Activated naive CD4-positive, alpha-beta T cell treated with anti-CD3 and anti-CD28 coated beads, Interleukin-2, amount 10 ng/mL, durations not matched to agents 7 days and 5 days (primary cell): ENCODE data around the gene PTDSS2.
A peak's percentile ranks its signal among the peaks of the same experiment; 100 is the strongest.
"Not testable (repeated sequence)": the region's sequence is repeated elsewhere in the genome, so short reads cannot be mapped to it uniquely, and the experiment has no call there.

Experiments
- CTCF ChIA-PET: fragments of 350-600 bp; sonication (Branson Sonifier 250); formaldehyde crosslinking; loops from one replicate; lab custom pipeline; 2021; ENCODE audit warnings: antibody characterized with exemption; lab: Charles Lee
- DNase-seq: peaks from one replicate; pipeline ENCODE4 v3.0.0-alpha.2; 2020
- H3K27ac Mint-ChIP-seq: one replicate; pipeline ENCODE4 v1.8.0; 2021; ENCODE audit warnings: mild to moderate bottlenecking, moderate library complexity, mixed read lengths
- H3K27me3 Mint-ChIP-seq: one replicate; pipeline ENCODE4 v1.8.0; 2021; ENCODE audit warnings: mild to moderate bottlenecking, mixed read lengths
- H3K36me3 Mint-ChIP-seq: one replicate; pipeline ENCODE4 v1.8.0; 2021; ENCODE audit warnings: mixed read lengths
- H3K4me1 Mint-ChIP-seq: one replicate; pipeline ENCODE4 v1.8.0; 2021; ENCODE audit warnings: mixed read lengths
- H3K4me3 Mint-ChIP-seq: one replicate; pipeline ENCODE4 v1.8.0; 2021; ENCODE audit warnings: mild to moderate bottlenecking, moderate library complexity, mixed read lengths
- H3K9me3 Mint-ChIP-seq: one replicate; pipeline ENCODE4 v1.8.0; 2021; ENCODE audit warnings: mixed read lengths

The PTDSS2 gene

DNA sequence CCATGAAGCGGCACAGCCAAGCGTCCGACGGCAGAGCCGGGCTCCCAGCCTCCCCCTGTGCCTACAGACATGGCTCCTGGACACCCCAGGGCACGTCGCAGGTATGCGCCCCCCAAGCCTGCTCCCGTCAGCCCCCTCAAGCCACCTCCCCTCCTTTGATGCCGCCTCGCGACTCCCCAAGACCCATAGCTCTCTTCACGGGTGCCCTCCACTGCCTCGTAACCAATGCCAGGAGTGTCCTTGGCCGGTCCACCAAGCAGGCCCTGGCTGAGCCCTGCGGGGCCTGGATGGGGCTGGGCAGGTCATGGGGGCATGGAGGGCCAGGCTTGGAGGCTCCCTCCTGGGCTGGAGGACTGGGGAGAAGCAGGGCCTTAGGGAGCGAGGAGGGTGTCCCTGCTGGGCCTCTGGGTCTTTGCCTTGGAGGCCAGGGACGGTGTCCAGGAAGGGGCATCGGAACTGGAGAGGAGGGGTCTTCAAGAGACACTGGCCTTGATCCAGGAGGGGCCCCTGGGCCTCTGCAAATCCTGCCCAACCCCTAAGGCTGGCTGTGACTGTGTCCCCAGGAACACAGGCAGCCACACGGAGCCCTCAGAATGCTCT lies 17.5 kb upstream of the PTDSS2 start:
- CTCF ChIA-PET = no interaction called here
- H3K4me3 Mint-ChIP-seq = no peak overlapping the region

DNA sequence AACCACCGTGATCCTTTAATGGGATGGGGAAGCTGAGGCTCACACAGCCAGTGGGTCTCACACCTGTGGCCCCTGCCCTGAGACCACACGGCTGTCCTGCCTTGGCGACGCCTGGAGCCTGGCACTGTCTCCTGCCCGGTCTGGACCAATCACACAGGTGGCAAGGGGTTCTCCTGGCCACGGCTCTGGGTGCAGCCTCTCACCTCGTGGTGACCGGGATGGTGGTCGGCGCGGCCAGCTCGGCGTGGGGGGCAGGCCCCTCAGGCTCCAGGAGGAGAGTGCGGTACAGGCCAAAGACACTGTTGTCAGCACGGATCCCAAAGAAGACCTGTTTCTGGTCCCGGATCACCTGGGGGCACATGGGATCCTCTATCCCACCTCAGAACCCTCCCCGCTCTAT lies 17.0 kb upstream of the PTDSS2 start:
- H3K4me1 Mint-ChIP-seq = peaks cover 13% of the 10 kb centered on the region
- CTCF ChIA-PET = no interaction called here
- H3K27ac Mint-ChIP-seq = no peak overlapping the region
- H3K36me3 Mint-ChIP-seq = peaks cover 24% of the 10 kb centered on the region
- DNase-seq = no peak
- H3K9me3 Mint-ChIP-seq = no peaks in the 10 kb centered on the region
- H3K27me3 Mint-ChIP-seq = no peaks in the 10 kb centered on the region
- no peak overlapping the region for H3K4me3 Mint-ChIP-seq

More for the DNA sequence above, 17.5 kb upstream of the PTDSS2 start:
- no peak for DNase-seq
- Mint-ChIP-seq H3K4me1 (peaks cover 11% of the 10 kb centered on the region), H3K36me3 (peaks cover 25% of the 10 kb centered on the region), H3K9me3 (no peaks in the 10 kb centered on the region), H3K27ac (no peak overlapping the region), H3K27me3 (no peaks in the 10 kb centered on the region)

- Mint-ChIP-seq H3K27me3 (no peaks in the 10 kb centered on the region), H3K27ac (no peak overlapping the region), H3K9me3 (no peaks in the 10 kb centered on the region), H3K36me3 (peaks cover 22% of the 10 kb centered on the region), H3K4me1 (peaks cover 16% of the 10 kb centered on the region), H3K4me3 (no peak overlapping the region)
- CTCF ChIA-PET = no interaction called here
- DNase-seq = no peak
Measured at GRCh38 chr11:433641-434040, 16.4 kb upstream of the PTDSS2 start.

GRCh38 chr11:434496-434895 lies 15.6 kb upstream of the PTDSS2 start:
- peaks cover 21% of the 10 kb centered on the region for H3K4me1 Mint-ChIP-seq
- peaks cover 15% of the 10 kb centered on the region for H3K36me3 Mint-ChIP-seq
- H3K27me3 Mint-ChIP-seq = no peaks in the 10 kb centered on the region
- no peak for DNase-seq
- H3K9me3 Mint-ChIP-seq = no peaks in the 10 kb centered on the region
- CTCF ChIA-PET = no interaction called here
- H3K27ac Mint-ChIP-seq = no peak overlapping the region
- H3K4me3 Mint-ChIP-seq = no peak overlapping the region

DNA sequence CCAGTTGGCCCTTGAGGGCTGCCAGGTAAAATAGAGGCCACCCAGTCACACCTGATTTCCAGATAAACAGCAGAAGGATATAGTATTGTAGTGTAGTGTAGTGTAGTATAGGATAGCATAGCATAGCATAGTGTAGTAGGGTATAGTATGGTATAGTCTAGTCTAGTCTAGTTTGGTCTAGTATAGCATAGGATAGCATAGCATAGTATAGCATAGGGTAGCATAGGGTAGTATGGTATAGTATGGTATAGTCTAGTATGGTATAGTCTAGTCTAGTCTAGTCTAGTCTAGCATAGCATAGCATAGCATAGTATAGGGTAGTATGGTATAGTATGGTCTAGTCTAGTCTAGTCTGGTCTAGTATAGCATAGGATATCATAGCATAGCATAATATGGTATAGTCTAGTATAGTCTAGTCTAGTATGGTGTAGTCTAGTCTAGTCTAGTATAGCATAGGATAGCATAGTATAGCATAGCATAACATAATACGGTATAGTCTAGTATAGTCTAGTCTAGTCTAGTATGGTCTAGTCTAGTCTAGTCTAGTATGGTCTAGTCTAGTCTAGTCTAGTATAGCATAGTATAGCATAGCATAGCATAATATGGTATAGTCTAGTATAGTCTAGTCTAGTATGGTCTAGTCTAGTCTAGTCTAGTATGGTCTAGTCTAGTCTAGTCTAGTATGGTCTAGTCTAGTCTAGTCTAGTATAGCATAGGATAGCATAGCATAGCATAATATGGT lies 14.9 kb upstream of the PTDSS2 start:
- DNase-seq, H3K27me3 Mint-ChIP-seq, H3K27ac Mint-ChIP-seq, CTCF ChIA-PET, H3K9me3 Mint-ChIP-seq, H3K4me3 Mint-ChIP-seq: not testable (repeated sequence)
- Mint-ChIP-seq H3K36me3 (peaks cover 14% of the 10 kb centered on the region), H3K4me1 (peaks cover 28% of the 10 kb centered on the region)

GRCh38 chr11:437228-437870 lies 12.7 kb upstream of the PTDSS2 start:
- H3K36me3 Mint-ChIP-seq = peaks cover 9% of the 10 kb centered on the region
- H3K9me3 Mint-ChIP-seq = no peaks in the 10 kb centered on the region
- CTCF ChIA-PET = no interaction called here
- DNase-seq = no peak
- H3K27me3 Mint-ChIP-seq = peaks cover 4% of the 10 kb centered on the region
- H3K27ac Mint-ChIP-seq = no peak overlapping the region
- peaks cover 42% of the 10 kb centered on the region for H3K4me1 Mint-ChIP-seq
- no peak overlapping the region for H3K4me3 Mint-ChIP-seq

DNA sequence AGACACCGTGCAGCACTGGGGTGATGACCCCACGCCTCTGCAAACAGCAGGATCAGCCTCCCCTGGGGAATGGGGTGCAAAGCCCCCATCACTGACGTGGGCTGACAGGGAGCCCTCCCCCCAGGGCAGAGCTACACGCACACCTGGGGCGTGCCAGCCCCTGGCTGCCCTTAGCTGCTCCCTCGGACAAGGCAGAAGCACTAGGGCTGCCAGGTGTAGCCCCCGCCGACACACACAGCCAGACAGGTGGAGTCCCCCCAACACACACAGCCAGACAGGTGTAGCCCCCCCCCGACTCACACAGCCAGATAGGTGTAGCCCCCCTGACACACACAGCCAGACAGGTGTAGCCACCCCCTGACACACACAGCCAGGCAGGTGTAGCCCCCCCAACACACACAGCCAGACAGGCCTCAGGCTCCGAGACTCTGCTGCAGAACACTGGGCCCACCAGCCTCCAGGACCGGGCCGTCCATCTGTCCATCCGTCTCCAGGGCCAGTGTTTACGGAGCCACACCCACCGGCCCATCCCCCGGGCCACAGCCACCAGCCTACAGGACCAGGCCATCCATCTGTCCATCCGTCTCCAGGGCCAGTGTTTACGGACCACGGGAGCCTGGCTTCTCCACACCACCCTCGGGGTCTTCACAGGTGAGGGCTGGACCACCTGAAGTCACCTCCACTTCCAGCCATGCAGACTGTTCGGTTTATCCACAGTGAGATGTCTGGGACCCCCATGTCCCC lies 11.8 kb upstream of the PTDSS2 start:
- CTCF ChIA-PET = no interaction called here

DNA sequence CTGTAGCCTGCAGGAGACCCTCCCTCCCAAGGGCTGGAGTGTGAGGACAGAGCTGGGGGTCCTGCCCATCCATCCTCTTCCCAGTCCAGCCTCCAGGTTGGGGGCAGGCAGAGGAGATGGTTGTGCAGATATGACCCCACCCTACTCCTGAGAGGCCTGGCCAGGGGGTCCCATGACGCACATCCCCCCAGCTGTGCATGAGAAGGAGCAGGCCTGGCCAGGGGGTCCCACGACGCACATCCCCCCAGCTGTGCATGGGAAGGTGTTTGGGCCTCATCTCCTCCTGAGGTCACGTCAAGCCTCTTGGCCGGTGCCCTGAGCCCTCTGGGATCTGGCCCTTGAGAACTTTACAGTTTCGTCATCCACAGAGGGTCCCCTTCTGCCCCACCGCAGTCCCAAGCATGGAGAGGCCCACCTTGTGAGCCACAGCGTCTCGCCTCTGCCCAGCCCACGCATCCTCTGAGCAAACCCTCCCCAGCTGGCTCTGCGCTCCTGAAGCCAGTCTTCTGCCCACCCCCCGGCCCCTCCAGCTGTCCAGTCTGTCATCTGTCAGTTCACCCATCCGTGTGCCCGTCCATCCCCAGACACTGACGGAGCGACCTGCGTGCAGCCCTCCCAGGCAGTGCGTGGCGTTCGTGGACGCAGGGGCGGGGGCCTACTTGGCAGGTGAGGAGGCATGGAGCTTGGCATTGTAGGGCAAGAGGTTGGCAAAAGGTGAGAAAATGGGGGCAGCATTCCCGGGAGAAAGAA lies 10.6 kb upstream of the PTDSS2 start:
- H3K36me3 Mint-ChIP-seq = peaks cover 5% of the 10 kb centered on the region
- DNase-seq = no peak
- peaks cover 20% of the 10 kb centered on the region for H3K27me3 Mint-ChIP-seq
- H3K9me3 Mint-ChIP-seq = no peaks in the 10 kb centered on the region
- CTCF ChIA-PET = interaction anchor here (1.6 to 1.7 kb wide), 2 partner anchors 9 to 11 kb away, joined by 6 to 11 read pairs; partner anchors contain the start of gene PTDSS2
- peak overlapping the region; percentile 53 for H3K4me3 Mint-ChIP-seq
- no peak overlapping the region for H3K27ac Mint-ChIP-seq
- H3K4me1 Mint-ChIP-seq = peaks cover 45% of the 10 kb centered on the region

More for the DNA sequence above, 11.8 kb upstream of the PTDSS2 start:
- Mint-ChIP-seq H3K9me3 (no peaks in the 10 kb centered on the region), H3K4me1 (peaks cover 42% of the 10 kb centered on the region), H3K27ac (no peak overlapping the region), H3K4me3 (no peak overlapping the region), H3K27me3 (peaks cover 8% of the 10 kb centered on the region), H3K36me3 (peaks cover 5% of the 10 kb centered on the region)
- no peak for DNase-seq

DNA sequence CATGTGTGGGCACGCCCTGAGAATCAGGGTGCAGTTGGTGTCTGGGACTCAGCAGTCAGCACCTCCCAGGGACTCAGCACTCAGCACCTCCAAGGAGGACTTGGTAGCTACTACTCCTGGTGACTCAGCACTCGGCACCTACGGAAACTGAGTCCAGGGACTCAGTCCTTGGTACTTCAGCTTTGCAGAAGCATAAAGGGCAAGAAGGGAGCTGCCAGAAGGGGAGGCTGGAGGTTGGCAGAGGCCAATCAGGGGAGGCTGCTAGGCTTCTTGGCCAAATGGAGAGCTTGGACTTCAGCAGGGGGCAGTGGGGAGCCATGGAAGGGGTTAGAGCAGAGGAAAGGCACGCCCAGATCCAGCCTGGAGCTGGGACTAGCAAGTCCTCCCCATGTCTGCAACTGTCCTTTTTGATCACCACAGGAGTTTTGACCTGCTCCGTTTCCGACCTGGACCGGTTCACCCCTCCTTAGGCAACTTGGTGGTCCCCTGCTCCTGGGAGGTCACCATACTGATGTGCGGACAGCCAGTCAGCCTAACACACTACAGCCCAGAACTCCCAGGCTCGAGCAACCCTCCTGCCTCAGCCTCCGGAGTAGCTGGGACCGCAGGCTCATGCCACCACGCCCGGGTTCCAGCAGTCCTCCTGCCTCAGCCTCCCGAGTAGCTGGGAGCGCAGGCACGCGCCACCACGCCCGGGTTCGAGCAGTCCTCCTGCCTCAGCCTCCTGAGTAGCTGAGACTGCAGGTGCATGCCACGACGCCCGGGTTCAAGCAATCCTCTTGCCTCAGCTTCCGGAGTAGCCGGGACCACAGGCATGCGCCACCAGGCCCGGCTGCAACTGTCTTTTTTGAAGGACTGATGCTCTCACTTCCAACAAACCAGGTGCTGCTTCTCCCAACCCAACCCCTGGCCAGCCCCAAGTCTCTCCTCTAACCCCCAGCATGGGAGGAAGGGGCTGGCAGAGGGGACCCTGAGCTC lies 9.7 kb upstream of the PTDSS2 start:
- Mint-ChIP-seq H3K4me3 (peak overlapping the region; percentile 74), H3K27ac (peak overlapping the region; percentile 42), H3K27me3 (peaks cover 24% of the 10 kb centered on the region), H3K9me3 (no peaks in the 10 kb centered on the region), H3K4me1 (peaks cover 45% of the 10 kb centered on the region), H3K36me3 (peaks cover 5% of the 10 kb centered on the region)
- CTCF ChIA-PET = interaction anchor here (1.1 to 1.7 kb wide), 3 partner anchors 8 to 78 kb away, joined by 6 to 11 read pairs (median 7); partner anchors contain the start of gene PTDSS2
- no peak for DNase-seq

DNA sequence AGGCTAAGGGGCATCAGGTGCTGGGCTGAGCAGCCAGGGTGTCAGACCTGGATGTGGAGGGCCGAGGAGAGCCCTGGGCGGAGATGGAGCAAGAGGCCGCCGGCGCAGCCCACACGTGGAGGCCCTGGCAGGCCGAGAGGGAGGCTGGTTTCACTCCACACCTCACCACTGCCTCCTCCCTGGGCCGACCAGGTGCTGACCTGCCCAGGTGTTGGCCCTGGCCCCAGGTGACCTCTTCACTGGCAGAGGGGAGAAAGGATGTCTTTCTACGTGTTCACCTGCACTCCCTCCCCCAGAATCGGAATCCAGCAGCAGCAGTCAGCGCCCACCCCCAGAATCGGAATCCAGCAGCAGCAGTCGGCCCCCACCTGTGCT lies 9.0 kb upstream of the PTDSS2 start:
- CTCF ChIA-PET = interaction anchor here (1.1 to 1.6 kb wide), 2 partner anchors 9 to 77 kb away, joined by 6 to 7 read pairs; partner anchors contain the start of gene PTDSS2
- peaks cover 45% of the 10 kb centered on the region for H3K4me1 Mint-ChIP-seq
- DNase-seq = no peak
- peaks cover 30% of the 10 kb centered on the region for H3K27me3 Mint-ChIP-seq
- no peak overlapping the region for H3K27ac Mint-ChIP-seq
- peaks cover 5% of the 10 kb centered on the region for H3K36me3 Mint-ChIP-seq
- peak overlapping the region; percentile 74 for H3K4me3 Mint-ChIP-seq
- no peaks in the 10 kb centered on the region for H3K9me3 Mint-ChIP-seq

GRCh38 chr11:441418-442274 lies 8.4 kb upstream of the PTDSS2 start, which contains the start of gene ANO9:
Gene ANO9, minus strand, starts transcription at chr11:442011. Its CDS starts 85 bp downstream, at chr11:441926.
- H3K27me3 Mint-ChIP-seq = peaks cover 33% of the 10 kb centered on the region
- CTCF ChIA-PET = interaction anchor here (1.0 kb wide), 1 partner anchor 25 kb away, joined by 5 read pairs; no protein-coding TSS in a partner anchor
- H3K9me3 Mint-ChIP-seq = no peaks in the 10 kb centered on the region
- peak; percentile 85 for DNase-seq
- peak within 1 kb of the TSS; percentile 74 for H3K4me3 Mint-ChIP-seq
- H3K4me1 Mint-ChIP-seq = peaks cover 41% of the 10 kb centered on the region
- peaks cover 3% of the 10 kb centered on the region for H3K36me3 Mint-ChIP-seq
- H3K27ac Mint-ChIP-seq = peak within 1 kb of the TSS; percentile 64

DNA sequence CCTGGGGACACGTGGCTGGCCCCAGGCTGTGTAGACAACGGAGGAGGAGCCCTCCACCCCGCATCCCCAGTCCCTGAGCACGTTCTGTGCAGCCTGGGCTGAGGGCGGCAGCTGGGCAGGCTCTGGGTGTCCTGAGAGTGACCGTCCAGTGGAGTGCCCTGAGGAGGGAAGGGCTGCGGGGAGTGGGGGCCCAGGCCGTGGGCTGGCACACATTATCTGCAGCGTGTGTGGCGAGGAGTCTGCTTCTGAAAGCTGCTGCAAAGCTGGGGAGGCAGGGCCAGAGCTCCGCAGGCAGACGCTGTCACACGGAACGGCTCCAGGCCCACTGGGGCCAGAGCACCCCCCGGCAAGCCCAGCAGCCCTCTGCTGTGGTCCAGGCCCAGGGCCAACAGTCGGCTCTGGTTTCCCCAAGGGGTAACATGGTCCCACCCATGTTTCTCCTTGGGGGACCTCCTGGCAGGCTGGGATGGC lies 7.4 kb upstream of the PTDSS2 start:
- Mint-ChIP-seq H3K4me3 (no peak overlapping the region), H3K36me3 (no peaks in the 10 kb centered on the region), H3K27ac (no peak overlapping the region), H3K9me3 (no peaks in the 10 kb centered on the region), H3K27me3 (peaks cover 37% of the 10 kb centered on the region), H3K4me1 (peaks cover 33% of the 10 kb centered on the region)
- CTCF ChIA-PET = interaction anchor here (1.1 kb wide), 1 partner anchor 76 kb away, joined by 3 read pairs; no protein-coding TSS in a partner anchor
- no peak for DNase-seq
